Hematopoietic multipotent progenitor cell treated with erythropoietin and hydrocortisone succinate and interleukin-3 and kit ligand, for 15 days (in vitro differentiated cells): ENCODE results near the gene COL15A1.
A peak's percentile ranks its signal among the peaks of the same experiment; 100 is the strongest.
"Not testable (repeated sequence)": the region's sequence is repeated elsewhere in the genome, so short reads cannot be mapped to it uniquely, and the experiment has no call there.

Experiments used
- DNase-seq: peaks from one replicate; pipeline ENCODE4 v3.0.0-alpha.2; 2015; ENCODE audit warnings: low spot score

COL15A1 gene

DNA sequence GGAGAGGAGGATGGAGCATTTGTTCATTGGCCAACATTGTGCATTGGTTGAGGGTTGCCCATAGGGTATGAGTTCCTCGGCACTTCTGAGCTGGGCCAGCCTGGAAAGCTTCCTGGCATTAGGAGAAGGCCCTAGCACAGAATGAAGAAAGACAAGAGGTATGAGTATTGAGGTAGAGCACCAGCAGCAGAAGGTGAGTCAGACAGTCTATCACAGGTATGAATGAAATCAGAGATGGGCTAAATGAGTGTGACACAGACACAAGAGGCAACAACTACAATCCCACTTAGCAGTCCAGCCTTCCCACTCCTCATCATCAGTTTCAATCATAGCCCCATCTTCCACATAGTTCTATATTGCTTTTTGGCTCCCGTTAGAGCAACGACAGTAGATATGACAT lies 135.8 kb downstream of the COL15A1 start:
- no peak for DNase-seq

DNA sequence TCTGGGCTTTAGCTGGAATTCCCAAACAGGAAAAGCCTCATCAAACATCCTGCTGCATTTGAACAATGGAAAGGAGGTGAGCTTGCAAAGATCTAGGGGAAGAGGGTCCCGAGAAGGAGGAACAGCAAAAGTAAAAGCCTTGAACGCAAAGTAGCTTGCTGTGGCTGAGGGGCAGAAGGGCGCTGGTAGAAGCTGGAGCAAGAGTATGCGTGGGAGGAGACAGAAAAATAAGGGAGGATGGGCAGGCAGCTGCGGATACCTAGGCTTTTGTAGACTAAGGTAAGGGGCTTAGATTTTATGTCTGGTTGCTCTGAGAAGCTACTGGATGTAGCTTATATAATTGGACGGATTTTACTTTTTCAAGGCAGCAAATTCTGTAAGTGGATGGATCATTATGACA lies 139.3 kb downstream of the COL15A1 start:
- no peak for DNase-seq

DNA sequence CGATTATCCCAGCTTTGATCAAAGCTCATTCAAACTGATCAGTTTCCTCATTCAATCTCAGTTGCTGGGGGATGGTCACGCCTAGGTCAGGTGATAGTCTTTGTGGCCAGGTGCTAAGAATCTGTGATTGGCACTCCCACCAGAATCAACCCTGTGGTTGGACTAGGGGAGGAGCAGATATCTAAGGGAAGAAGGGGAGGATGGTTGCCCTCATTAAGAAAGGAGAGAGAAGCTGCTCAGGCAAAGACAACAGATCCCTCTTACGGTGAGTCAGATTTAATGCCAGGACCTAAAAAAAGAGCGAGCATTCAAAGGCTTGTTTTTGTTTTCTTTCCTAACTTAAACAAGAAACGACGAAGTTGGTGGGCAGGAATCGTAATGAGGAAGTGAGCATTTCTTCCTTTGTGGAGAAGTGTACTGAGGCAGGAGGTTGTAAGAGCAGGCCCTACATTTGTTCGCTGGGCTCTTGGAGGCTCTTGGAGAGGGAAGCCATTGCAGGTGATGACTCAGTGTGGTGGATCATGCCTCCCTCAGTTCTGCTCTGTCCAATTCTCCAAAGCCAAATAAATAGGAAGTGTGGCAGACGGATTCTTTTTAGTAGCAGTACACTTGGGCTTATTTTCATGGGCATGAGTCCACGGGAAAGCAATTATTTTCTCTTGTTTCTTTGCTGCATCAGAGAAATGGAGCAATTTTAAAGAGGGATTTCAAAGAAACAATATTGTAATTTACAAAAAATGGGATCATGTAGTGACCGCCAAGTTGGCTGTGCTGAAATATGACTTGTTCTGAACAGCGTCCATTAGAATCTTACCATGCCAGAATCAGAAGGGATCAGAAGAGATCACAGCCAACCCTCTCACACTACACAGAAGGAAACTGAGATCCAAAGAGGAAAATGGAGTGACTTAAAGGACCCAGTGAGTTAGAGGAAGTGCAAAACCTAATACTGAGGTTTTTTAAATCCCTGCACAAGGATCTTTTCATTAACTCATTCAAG lies 142.5 kb downstream of the COL15A1 start:
- DNase-seq = no peak

GRCh38 chr9:99087462-99087861 lies 143.8 kb downstream of the COL15A1 start:
- DNase-seq = no peak

GRCh38 chr9:99090336-99091130 lies 146.8 kb downstream of the COL15A1 start:
- no peak for DNase-seq

DNA sequence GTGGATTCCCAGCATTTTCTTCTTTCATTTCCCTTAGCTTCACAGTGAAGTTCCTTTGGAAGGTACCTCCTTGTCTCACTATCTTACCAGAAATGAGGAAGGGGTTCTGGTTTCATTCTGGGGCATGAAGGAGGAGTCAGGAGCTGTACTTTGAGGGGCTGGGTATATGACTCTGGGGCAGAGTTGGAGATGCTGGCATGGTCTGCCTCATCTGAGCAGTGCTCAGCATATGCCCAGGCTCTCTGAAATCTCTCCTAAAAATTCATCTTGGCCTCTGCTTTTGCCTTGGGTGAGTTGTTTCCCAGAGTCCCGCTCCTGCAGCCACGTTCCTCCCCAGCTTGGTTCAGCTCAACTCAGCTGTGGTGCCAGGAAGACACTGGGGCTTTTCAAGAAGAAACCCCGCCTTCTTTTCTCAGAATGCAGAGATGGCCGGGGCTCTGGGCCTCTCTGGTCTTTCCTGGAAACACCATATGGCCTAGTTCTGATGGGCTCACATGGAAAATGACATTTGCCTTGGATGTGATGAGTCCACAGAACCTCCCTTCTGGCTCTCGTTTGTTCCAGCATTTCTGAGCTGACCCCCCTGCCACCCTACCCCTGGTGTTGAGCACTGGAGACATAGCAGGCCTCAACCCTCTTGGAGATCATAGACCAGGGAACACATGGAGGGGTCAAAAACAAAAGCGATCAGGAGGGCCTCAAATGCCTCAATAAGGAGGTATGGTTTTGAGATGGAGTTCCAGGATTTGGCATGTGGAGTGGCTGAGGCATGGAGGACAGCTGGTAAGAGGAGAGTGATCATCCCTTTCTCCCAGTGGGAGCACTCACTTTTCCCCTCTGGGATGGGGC lies 149.2 kb downstream of the COL15A1 start:
- DNase-seq = peak; percentile 67

- DNase-seq = no peak
Measured at GRCh38 chr9:99093492-99093791, 149.7 kb downstream of the COL15A1 start.

GRCh38 chr9:99095565-99095964 lies 151.9 kb downstream of the COL15A1 start:
- DNase-seq = no peak

DNA sequence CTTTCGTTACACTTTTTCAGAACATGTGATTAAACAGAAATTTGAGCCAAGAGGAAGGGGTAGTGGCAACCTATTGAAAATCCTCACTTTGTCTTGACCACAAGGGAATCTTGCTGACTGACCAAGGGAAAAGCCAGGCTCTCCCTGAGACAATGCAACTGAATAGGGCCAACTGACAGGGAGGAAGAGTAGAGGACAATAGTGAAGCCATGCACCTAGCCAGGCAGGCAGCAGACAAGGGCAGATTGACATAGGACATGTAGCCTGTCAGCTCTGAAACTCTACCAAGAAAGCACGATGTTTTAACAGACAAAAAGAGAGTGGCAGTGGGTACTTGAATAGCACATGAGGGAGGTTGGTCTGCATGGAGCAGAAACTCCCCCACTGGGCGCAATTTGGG lies 152.7 kb downstream of the COL15A1 start:
- DNase-seq = no peak

DNA sequence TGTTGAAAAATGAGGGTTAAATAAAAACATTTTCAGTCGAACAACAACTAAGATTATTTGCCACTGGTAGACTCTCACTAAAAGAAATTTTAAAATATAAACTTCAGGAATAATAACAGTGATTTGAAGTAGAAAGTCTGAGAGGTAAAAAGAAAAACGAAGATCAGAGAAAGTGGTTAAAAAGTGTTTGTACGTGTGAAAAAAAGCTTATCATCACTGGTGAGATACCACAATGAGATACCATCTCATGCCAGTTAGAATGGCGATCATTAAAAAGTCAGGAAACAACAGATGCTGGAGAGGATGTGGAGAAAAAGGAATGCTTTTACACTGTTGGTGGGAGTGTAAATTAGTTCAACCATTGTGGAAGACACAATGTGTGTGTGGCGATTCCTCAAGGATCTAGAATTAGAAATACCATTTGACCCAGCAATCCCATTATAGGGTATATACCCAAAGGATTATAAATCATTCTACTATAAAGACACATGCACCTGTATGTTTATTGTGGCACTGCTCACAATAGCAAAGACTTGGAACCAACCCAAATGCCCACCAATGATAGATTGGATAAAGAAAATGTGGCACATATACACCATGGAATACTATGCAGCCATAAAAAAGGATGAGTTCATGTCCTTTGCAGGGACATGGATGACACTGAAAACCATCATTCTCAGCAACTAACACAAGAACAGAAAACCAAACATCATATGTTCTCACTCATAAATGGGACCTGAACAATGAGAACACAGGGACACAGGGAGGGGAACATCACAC lies 156.3 kb downstream of the COL15A1 start:
- DNase-seq = not testable (repeated sequence)

- DNase-seq = no peak
Measured at GRCh38 chr9:99101271-99101670, 157.6 kb downstream of the COL15A1 start.

DNA sequence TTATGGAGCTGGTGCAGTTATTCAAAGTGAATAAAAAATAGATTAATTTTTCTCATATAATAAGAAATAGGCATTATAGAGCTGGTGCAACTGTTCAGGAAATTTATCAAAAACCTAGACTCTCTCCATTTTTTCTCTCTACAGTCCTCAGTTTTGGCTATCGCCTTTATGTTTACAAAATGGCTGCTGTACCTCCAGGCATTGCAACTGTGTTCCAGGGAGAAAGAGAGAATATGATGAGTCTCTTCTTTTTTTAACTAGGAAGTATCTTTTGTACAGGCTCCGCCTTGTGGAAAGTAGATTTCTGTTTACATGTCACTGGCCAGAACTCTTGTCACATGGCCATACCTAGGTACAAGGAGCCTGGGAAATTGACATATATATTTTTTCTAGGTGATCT lies 158.1 kb downstream of the COL15A1 start:
- no peak for DNase-seq

GRCh38 chr9:99103054-99103895 lies 159.6 kb downstream of the COL15A1 start:
- DNase-seq = no peak

- no peak for DNase-seq
Measured at GRCh38 chr9:99103901-99104458, 160.3 kb downstream of the COL15A1 start.

DNA sequence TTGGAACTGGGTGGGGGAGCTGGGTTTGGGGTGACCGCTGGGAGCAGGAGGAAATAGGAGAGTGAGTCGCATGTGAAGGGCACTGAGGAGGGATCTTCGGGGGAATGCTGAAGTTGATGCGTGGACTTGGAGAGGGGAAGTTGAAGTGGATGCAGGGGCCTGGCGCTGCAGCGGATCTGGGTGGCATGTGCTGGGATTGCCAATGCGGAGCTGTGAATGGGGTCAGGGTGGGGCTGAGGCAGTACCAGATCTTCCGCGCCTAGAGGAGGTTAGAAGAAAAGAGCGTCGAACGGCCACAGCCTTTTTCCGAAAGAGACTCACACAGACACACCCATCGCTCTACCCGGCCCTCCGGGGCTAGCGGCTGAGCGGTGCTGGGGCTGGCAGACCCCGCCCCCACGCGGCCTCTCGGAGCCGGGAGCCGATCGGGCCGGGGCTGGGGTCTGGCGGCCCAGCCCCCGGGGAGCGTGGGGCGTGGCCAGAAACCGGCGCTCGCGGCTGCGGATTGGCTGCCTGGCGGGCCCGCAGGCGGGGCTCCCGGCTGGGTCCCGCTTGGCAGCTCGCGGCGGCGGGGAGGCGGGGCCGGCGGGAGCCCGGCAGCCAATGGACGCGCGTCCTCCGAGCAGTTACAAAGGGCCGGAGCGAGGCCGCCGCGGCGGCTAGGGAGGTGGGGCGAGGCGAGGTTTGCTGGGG lies 160.9 kb downstream of the COL15A1 start, which contains the start of gene TGFBR1:
TGFBR1 (plus strand) TSS at position 655 of the 693 bp plus-strand sequence. CDS start 93 bp downstream, outside the sequence.
- peak; percentile 90 for DNase-seq

DNA sequence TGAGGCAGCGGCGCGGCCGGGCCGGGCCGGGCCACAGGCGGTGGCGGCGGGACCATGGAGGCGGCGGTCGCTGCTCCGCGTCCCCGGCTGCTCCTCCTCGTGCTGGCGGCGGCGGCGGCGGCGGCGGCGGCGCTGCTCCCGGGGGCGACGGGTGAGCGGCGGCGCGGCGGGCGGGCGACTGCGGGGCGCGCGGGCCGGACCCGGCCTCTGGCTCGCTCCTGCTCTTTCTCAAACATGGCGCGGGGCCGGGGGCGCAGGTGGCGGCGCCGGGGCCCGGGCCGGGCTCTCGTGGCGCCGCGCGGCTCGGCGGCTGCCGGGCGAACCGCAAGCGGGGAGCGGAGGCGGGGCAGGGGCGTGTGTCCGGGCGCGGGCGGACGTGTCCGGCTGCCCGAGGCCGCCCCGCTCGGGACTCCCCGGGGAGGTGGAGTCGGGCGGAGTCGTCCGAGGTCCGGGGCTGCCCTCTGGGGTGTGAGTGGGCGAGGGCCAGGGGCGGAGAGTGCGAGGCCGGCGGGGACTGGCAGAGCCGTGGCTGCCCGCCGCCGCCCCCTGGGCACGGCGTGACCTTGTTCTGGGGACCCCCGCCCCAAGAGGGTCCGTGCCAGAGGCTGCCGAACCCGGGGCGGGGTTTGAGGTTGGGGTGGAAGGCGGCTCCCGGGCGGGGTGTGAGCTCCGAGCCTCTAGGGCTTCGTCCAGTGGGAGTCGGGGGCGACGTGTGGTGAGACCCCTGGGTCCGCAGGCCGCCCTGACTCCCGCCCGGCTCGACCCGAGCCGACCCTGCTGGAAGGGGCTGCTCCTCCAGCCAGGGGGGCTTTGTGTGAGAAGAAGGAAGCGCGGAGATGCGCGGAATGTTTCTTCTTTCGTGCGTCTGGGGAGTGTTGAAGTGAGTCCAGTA lies 161.7 kb downstream of the COL15A1 start:
- DNase-seq = no peak

DNA sequence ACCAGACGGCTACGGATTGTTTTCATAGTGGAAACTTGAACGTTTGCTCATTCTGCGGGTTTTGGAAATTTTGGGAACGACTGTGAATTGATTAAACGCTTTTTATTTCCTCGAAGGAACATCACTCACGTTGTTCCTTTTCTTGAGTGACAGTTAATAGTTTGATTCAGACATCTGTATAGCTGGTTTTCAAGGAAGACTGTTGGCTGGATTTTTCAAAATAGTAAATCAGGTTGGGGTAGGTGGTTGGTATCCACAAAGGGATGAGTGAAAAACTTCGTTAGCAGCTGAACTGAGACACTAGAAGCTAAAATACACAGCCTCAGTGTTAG lies 162.3 kb downstream of the COL15A1 start:
- no peak for DNase-seq

- no peak for DNase-seq
Measured at GRCh38 chr9:99107421-99107820, 163.7 kb downstream of the COL15A1 start.
